HG03097 (cell line): Measurements from ENCODE around the gene CYBRD1.

Experiments used
- ATAC-seq: cut with Tn5 transposase; IDR thresholded peaks from one replicate; pipeline ENCODE4 v1.9.1; 2021; ENCODE audit not compliant: unreplicated experiment, low FRiP score

The CYBRD1 gene

DNA sequence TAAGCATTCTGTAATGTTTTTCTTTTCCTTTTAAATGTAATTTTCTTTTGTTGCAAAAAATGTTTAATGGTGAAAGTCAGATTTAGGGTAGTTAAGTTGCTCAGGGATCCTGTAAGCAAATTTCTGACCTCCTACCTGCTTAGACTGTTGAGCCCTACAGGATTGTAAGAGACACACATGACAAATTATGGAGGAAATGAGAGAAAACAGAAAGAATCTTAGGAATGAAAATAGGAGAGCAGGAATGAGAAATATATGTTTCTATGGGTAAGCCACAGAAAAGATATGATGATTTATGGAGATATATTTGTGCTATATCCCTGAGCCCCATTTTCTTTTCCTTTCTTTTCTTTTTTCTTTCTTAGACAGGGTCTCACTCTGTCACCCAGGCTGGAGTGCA is 28.3 kb downstream of the CYBRD1 start:
- no peak for ATAC-seq

DNA sequence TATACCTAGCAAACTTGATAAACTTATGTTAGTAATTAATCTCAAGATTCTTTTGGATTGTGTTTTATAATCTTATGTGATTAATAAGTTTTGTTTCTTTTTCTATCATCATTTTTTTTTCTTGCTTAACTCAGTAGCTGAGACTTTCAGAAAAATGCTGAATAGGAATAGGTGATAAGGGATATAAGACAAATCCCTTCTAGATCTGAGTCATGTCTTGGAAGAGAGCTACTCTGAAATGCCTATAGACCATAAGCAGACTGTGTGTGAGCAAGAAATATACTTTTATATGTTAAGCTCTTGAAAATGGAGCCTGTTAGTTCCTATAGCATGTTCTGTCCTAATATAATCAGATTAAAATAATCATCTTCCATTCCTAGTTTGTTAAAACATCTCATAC is 29.6 kb downstream of the CYBRD1 start:
- no peak for ATAC-seq

DNA sequence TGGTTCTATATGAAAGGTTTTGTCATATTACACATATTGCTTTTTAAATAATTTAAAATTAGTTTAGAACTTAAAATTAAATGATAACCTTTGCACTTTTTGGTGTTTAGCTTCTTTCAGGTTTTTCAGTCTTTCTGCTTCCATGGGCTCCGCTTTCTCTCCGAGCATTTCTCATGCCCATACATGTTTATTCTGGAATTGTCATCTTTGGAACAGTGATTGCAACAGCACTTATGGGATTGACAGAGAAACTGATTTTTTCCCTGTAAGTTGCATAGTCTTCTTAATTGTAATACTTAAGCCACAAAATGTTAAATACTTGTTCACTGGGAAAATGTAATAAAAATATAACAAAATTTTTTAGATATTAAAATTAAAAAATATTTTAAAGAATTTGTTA is 31.0 kb downstream of the CYBRD1 start:
- ATAC-seq, result no peak

DNA sequence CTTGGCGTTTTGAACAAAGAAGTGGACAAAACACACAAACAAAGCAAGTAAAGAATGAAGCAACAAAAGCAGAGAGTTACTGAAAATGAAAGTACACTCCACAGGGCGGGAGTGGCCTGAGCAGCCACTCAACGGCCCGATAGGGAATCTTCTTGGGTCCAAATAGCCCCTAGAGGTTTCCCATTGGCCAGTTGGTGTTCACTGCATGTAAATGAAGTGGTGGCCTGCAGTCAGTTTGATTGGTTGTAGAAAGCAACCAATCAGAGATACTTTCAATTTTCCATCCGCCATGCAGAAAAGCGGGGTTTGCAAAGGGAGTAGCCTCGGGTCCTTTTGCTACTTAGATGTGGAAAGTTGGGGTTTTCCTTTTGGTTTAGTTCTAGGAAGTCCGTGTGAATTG is 31.6 kb downstream of the CYBRD1 start:
- ATAC-seq, result no peak

DNA sequence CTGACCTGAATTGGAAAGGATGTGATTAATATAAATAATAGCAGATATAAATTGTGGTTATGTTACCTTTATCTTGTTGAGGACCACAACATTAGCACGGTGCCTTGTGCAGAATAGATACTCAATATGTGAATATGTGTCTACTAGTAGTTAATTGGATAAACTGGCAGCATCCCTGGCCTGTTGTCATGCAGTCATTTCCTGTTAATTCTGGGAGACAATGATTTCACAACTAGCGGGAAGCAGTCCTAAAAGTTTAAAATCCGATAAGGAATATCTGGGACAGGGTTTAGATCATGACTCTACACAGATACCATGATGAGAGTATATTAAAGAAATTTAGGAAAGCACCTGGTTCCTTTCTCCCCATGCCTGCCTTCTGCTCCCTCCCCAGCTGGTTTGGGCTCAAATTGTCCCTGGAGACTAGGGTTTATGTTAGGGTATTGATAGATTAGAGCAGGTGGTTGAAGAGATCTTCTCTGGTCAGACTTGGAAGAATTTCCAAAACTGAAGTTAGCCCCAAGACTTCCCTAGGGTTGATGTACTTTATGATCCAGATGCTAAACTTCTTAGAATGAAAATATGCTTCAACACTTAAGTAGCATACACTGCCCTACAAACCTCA is 32.8 kb downstream of the CYBRD1 start:
- no peak for ATAC-seq

DNA sequence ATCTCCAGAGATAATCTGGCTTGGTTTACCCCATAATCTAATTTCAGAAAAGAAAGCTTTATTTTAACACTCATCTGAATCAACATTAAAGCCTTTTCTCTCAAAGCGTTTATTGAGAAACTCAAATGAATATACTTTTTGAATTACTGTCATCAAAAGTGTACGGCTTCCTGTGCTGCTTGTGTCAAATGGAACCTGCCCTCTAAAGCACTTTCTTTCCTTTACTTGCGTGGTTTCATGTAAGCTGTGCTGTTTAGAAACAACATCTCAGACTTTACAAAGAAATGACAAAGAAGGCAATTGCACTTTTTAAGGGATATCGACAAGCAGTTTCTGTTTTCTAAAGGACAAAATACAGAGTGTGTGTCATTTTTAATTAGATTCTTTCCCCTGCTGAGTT is 35.1 kb downstream of the CYBRD1 start:
- no peak for ATAC-seq

DNA sequence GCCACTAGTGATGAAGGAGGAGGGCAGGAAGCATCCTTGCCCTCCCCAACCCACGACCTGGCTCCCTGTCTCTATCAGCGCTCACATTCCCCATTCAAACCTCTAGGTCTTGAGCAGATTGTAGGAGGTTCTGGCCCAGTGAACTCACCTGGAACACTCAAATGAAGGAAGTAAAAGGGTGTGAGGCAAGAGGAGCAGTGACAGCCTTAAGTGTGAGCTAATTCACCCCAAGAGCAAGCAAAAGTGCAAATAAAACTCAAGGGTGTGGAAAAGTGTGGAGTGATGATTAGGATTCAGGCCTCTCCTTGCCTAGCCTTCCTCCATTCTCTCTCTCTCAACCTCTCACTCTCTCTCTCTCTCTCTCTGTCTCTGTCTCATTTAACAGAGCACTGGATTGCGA is 41.0 kb downstream of the CYBRD1 start:
- no peak for ATAC-seq

DNA sequence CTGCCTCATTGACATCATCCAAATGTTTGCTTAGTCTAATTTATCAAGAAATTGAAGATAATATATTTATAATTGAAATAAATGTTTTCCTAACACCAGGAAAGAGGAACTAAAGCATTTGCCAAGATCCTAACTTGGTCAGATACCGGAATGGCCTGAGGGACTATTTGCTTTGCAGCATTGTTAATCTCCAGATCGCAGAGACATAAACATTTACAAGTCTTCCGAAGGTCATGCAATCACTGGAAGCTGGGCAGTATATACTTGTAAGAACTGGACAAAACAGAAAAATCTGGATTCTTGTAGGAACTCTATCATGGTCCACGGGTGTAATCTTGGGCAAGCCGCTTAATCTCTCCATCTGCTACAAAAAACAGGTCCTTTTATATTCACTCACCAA is 42.2 kb downstream of the CYBRD1 start:
- no peak for ATAC-seq

DNA sequence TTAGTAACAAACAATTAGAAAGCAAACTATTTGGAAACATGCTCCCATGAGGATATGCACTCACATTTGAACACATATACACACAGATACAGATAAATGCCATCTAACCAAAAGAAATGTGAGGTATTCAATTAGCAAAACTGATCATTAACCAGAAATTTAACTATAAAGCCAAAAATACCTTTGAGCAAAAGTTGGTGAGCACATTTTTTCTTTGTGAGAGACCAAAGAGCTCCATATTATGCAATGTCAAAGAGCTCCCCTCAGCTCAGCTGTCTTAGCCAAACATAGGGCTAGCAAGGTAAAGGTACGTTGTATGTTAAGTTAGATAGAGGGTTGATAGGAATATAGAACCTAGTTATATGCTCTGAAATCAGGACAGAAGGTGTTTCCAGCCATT is 43.8 kb downstream of the CYBRD1 start:
- no peak for ATAC-seq

DNA sequence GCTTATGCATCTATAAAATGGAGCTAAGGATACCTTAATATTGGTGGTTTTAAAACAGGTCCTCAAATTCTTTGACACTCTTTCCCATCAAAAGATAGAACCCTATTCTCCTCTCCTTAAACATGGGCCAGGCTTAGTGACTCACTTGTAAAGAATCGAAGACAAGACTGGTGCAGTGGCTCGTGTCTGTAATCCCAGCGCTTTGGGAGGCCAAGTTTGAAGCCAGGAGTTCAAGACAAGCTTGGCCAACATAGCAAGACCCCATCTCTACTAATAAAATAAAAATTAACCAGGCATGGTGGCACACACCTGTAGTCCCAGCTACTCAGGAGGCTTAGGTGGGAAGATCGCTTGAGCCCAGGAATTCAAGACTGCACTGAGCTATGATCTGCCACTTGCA is 44.5 kb downstream of the CYBRD1 start:
- no peak for ATAC-seq

DNA sequence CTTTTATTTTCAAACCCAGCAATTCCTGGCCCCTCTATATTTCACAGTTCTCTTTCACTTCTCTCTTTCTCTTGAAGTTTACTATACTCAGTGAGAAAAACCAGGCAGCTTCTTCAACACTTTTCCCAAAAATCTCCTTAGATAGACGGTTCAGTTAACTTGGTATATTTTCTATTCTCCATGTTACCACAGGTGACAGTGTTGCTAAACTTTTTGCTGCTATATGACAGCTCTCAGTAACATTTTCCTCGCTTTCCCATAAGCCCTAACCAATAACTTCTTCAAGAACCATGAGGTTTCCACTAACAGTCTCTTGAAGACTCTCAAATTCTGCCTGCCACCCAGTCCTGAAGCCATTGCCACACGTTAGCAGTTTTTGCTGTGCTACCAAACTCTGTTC is 45.8 kb downstream of the CYBRD1 start:
- ATAC-seq, result no peak

DNA sequence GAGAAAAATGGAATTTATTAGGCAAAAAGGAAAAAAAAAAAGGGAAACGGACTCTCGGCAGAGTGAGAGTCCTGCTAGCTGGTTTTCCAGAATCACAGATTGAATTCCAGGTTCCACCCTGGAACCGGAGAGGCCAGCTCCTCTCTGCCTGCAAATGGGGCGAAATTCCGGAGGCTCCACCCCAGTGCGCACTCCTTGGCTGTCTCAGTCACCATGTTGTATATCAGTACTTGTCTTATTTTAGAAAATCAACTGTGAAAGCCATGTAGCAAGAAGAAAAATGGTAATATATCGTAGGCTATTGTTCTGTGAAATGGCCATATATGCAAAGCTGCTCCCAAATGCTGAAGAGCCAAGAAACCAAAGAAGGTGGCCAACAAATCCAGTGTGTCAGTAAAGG is 49.4 kb downstream of the CYBRD1 start:
- ATAC-seq, result no peak

DNA sequence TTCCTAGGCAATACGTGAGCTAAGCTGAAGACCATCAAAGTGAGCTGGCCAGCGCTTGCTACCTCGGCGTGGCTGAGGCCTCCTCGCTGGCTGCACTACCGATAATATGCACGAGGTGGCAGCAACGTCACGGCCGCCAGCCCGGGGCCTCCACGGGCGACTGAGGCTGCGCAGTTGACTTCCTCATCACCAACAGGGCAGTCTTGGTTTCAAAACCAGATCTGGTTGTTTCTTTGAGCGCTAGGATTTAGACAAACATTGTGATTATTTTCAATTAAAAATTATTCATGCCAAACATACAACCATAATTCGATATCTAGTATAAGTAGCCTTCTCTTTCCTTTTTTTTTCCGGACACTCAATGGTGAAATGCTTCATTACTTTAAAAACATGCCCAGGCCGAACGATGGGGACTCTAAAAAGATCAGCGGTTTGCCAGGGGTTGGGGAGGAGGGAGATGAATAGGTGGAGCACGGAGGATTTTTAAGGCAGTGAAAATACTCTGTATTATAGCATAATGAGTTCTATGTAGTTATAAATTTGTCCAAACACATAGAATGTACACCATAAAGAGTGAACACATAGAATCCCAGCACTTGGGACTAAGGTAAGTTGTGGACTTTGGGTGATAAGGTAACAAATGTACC is 52.0 kb downstream of the CYBRD1 start:
- peak; percentile 98 for ATAC-seq

DNA sequence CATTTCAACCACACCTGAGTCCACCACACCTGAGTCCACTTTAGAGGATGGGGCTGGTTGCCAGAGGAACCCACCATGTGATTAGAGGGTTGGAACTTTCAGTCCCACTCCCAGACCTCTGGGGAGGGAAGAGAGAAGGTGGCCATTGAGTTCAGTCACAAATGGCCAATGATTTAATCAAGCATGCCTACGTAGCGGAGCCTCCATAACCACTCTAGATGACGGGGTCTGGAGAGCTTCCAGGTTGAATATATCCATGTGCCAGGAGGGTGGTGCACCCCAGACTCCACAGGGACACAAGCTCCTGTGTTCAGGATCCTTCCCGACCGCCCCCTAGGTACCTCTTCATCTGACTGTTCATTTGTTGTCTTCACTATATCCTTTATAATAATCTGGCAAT is 53.3 kb downstream of the CYBRD1 start:
- no peak for ATAC-seq

DNA sequence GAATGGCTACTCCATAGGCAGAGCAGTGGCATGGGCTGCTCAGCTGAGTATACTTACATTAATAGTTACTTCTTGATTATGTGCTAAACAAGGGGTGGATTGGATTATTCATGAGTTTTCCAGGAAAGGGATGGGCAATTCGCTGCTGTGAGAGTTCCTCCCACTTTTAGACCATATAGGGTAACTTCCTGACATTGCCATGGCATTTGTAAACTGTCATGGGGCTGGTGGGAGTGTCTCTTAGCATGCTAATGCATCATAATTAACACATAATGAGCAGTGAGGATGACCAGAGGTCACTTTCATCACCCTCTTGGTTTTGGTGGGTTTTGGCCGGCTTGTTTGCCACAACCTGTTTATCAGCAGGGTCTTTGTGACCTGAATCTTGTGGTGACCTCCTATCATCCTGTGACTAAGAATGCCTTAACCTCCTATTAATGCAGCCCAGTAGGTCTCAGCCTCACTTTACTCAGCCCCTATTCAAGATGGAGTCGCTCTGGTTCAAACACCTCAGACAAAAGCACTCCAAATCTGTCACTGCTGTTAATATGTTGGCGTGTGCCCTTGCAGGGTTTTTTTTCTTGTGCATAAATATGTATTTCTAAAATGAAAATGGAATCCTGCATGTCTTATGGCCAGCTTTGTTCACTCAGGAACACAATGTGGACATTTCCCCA is 56.0 kb downstream of the CYBRD1 start:
- ATAC-seq, result no peak

DNA sequence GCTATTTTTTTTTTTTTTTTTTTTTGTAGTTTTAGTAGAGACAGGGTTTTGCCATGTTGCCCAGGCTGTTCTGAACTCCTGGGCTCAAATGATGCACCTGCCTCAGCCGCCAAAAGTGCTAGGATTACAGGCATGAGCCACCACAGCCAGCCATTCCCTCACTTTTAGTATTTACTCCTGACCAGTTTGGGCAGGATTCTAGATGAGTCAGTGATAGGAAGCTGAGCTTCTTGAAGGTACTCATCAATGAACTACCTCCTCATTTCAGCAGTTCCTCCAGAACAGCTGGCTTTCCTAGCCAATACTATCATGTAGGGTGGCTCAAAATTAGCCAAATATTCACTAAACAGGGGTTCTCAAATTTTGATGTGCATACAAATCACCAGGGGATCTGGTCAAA is 57.2 kb downstream of the CYBRD1 start:
- ATAC-seq, result no peak

DNA sequence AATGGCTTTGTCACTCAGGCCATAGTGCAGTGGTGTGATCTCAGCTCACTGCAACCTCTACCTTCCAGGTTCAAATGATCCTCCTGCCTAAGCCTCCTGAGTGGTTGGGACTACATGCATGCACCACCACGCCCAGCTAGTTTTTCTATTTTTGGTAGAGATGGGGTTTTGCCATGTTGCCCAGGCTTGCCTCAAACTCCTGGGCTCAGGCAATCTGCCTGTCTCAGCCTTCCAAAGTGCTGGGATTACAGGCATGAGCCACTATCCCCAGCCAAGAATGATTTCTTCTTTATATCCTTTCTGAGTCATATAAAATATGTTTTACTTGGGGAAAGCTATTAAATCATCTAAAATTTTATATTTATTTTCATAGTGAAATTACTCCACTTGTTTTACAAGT is 61.3 kb downstream of the CYBRD1 start:
- no peak for ATAC-seq

DNA sequence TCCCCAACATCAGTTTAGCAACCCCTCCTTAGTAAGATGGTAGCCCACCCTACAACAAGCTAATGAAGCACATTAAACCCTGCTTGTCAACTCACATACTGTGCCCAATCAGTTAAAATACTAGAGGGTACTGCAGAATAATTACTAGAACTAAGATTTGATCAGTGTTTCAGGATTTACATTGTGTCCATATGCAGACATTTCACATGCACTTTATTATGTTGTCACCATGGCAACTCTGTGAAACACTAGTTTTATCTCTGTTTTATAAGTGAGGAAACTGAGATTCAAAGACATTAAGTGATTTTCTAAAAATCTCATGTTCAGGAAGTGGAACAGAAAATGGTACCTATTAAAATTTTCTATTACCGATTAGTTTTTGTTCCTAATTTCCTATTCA is 61.7 kb downstream of the CYBRD1 start:
- no peak for ATAC-seq

DNA sequence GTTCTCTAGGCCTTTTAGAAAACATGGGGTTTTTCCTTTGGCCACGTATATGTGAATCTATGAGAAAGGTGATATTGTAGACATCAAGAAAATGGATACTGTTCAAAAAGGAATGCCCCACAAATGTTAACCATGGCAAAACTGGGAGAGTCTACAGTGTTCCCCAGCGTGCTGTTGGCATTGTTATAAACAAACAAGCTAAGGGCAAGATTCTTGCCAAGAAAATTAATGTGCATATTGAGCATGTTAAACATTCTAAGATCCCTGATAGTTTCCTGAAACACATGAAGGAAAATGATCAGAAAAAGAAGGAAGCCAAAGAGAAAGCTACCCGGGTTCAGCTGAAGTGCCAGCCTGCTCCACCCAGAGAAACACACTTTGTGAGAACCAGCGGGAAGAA is 64.9 kb downstream of the CYBRD1 start:
- no peak for ATAC-seq

DNA sequence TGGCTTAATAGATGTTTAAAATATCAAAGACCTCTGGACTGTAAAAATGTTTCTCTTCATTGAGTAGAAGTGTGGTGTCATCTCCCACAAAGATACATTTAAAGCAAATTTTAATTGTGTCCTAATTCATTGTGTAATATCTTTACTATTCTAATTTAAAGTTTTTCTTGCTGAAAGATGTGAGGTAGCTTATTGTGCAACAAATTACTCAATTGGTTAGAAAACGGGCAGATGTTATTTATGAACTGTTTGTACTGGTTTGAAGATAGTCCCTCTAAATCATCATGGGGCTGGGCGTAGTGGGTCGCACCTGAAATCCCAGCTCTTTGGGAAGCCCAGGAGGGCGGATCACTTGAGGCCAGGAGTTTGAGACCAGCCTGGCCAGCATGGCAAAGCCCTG is 65.3 kb downstream of the CYBRD1 start:
- no peak for ATAC-seq

DNA sequence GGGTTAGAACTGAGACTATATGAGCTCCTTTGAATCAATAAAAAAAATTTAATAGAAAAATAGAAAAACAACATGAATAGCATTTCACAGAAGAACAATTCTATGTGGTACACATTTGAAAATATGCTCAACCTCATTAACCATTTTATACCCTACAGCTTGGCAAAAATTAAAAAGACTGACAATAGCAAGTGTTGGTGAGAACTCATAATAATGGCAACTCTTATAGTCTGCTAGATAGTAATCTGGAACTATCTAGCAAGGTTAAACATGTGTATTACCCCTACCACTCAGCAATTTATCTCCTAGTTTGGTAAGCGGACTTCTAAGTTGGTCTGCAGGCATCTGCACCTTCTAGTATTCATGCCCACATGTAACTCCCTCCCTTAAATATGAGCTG is 67.8 kb downstream of the CYBRD1 start:
- ATAC-seq, result no peak

DNA sequence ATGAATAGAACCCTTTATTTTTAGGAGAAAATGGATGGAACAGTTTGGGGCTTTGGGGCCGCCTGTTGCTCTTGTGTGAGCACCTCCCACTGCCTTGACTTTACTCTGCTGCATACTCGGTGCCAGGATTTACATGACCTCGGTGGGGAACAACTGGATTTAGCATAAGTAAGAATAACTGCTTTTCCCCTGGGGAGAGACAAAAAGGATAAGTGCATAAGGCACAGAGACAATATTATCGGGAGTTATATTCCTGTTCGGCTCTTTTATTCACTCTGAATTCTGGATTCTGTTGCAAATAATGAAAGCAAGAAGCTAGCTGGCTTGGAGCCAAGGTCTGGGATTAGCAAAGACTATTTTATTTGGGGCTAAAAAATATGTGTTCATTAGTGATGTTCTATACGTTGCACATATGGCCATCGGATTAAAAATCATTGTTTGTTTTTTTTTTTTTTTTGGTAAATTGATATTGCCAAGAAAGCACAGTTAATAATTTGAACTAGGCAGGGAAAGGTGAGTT is 69.8 kb downstream of the CYBRD1 start:
- ATAC-seq, result no peak
